Ureter (tissue), 1 donor: ENCODE results near the gene CHD2. TPM values are rescaled to one million over a fixed set of nuclear protein-coding genes. Genes with fewer than 3 reads are reported as not detected.
A peak's percentile ranks its signal among the peaks of the same experiment; 100 is the strongest.

Experiments used
- DNase-seq: peaks from one replicate; pipeline ENCODE4 v3.0.0-alpha.2; 2020; ENCODE audit warnings: low spot score
- total RNA-seq: library from RNA; stranded (reverse); gene quantifications from one replicate; pipeline ENCODE4 v1.2.4, GENCODE V29; 2023
- donor health status: DM: yes; HTN: yes; CAD: no.

CHD2 gene
- total RNA-seq, 1 donor from 2014 or later = 193 TPM

DNA sequence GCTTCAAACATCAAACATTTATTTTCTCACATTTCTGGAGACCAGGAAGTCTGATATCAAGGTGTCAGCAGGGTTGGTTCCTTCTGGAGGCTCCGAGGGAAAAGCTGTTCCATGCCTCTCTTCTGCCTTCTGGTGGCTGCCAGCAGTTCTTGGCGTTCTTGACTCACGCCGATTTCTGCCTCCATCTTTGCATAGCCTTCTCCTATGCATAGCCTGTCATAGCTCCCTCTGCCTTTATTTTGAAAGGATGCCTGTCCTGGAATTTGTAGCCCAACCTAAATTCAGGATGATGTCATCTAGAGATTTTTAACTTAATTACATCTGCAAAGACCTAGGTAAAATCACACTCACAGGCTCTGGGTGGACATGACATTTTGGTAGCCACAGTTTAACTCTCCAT, 118.5 kb downstream of the CHD2 start:
- DNase-seq = no peak

DNA sequence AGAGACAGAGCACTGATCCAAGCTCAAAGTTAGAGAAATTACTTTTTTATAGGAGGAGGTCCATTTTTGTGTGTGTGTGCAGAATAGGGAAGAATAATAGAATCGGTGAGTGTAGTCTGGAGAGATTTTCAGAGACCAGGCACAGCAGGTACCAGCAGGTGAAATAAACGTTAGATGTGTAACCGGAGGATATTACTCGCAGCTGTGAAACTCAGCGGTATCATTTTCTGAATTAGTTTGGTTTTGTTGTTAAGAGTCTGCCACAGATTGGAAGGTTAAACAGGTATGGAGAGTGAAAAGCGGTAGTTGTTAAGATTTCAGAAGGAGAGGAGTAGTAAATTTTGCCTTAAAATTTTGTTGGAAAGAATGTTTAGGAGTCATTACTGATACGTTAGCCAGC, 119.0 kb downstream of the CHD2 start:
- no peak for DNase-seq

- DNase-seq = no peak
Observed at GRCh38 chr15:93019971-93020370, 119.8 kb downstream of the CHD2 start.

DNA sequence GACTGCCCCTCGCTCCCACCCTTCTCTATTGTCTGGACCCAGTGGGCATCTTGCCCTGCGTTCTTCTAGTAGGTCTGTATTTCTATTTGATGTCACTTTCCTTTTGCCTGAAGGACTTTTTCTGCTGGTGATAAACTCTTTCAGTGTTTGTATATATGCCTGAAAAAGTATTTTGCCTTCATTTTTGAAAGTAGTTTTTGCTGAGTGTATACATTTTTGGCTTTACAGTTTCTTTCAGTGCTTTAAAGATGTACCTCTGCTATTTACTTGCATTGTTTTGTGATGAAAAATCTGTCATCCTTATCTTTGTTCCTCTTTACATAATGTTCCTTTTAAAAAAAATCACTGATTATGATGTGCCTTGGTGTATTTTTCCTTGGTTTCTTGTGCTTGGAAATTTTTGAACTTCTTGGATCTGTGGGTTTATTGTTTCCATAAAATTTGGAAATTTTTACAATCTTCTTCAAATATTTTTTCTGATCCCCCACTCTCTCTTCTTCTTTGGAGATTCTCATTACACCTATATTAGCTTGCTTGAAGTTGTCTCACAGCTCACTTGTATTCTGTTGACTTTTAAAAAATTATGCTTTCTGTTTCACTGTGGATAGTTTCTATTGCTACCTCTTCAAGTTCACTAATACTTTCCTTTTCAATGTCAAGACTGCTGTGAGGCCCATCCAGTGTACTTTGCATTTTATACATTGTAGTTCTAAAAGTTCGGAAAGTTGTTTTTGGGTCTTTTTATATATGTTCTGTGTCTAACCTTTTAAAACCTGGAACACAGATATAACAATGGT, 121.0 kb downstream of the CHD2 start:
- peak; percentile 22 for DNase-seq

- no peak for DNase-seq
Observed at GRCh38 chr15:93024293-93024692, 124.2 kb downstream of the CHD2 start.

GRCh38 chr15:93024716-93025624, 124.8 kb downstream of the CHD2 start:
- DNase-seq = no peak

DNA sequence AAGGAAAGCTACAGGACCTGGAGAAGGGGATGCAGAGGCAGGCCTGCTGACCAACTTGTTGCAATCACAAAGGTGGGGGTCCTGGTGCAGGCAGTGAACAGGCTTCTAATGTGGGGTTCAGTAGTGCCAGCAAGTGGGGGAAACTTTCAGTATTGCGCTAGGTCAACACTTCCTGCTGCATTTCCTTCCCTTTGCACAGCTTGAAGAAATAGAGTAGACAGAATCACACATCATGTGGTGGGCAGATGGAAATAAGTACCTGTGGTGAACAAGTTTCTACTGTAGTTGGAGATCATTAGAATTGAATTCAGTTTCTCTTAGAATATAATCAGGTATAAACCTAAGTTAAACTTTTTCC, 125.5 kb downstream of the CHD2 start:
- peak; percentile 39 for DNase-seq

DNA sequence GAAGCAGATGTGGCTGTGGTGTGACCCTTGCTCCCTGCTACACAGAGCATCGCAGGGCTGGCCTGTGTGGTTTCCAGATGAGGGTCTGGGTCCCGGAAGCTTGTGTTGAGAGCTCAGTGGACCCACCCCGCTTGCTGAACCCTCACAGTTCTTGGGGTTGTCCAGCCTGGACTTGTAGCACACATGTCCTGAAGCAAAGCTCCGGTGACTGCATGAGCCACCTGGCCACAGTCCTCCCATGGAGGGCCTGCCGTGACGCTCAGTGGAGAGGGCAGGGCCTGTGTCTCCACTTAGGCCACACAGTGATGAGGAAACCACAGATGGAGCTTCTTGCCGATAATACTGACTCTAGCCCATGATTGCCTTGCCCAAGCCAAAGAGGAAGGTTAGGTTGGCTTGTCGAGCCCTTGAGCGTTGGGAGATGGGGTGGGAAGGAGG, 126.3 kb downstream of the CHD2 start:
- DNase-seq = peak; percentile 40

- DNase-seq = peak; percentile 32
Observed at GRCh38 chr15:93027413-93027812, 127.3 kb downstream of the CHD2 start.

- peak; percentile 42 for DNase-seq
Observed at GRCh38 chr15:93028111-93028631, 128.0 kb downstream of the CHD2 start.

- peak; percentile 86 for DNase-seq
Observed at GRCh38 chr15:93028632-93029213, 128.6 kb downstream of the CHD2 start.

DNA sequence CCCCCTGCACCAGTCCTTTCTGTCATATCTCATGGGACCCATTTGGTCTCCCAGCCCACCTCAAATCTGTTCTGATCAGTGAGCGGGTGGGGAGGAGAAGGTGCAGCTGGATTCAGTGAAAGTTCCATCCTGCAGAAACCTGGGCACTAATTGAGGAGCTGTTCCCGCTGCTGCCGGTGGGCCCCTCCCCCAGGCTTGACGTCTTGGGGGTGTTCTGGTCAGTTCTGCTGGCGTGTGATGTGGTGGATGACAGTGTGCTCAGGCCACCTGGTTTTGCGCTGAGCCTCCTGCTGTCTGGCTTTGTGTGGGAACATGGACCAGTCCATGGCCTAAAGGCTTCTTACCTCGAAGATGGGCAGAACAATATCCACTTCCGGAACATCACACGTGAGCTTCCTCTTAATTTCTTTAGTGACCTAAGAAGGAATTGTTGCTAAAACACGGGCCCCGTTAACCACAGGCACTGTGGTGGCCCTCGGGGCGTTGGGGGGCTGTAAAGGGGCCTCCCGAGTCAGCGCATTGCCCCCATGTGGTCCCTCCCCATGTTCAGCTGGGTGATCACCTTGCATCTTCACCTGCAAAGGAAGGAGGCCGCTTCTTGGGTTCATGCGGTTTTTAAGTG, 129.2 kb downstream of the CHD2 start:
- DNase-seq = peak; percentile 43

- peak; percentile 44 for DNase-seq
Observed at GRCh38 chr15:93029836-93030429, 129.8 kb downstream of the CHD2 start.

DNA sequence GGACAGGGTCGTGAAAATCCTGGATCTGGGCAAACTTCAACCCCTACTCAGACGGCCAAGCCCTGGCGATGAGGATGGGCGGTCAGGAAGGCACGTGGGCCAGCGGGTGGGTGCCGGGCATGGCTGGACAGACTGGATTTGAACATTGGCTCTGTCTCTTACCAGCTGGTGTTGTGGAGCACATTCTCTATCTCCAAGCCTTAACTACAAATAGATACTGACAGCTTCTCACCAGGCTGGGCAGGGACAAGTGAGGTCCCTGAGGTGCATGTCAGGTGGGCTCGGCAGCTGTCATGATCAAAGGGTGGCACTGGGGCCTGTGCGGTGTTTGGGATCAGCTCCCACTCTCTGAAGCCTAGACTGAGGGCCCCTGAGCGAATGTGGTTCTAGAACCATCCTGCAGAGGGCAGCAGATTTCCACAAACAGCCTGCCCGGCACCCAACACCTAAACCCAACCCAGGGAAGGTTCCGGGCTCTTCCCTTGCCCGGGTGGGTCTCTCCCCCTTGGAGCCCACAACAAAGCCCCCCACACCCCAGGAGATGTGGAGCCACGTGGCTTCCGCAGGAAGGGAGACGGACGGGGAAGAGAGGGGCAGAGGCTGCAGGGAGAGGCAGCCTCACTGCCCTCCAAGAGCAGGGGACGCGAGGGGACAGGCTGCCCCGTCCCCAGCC, 130.4 kb downstream of the CHD2 start:
- DNase-seq = peak; percentile 73

- peak; percentile 42 for DNase-seq
Observed at GRCh38 chr15:93031103-93031464, 131.0 kb downstream of the CHD2 start.

DNA sequence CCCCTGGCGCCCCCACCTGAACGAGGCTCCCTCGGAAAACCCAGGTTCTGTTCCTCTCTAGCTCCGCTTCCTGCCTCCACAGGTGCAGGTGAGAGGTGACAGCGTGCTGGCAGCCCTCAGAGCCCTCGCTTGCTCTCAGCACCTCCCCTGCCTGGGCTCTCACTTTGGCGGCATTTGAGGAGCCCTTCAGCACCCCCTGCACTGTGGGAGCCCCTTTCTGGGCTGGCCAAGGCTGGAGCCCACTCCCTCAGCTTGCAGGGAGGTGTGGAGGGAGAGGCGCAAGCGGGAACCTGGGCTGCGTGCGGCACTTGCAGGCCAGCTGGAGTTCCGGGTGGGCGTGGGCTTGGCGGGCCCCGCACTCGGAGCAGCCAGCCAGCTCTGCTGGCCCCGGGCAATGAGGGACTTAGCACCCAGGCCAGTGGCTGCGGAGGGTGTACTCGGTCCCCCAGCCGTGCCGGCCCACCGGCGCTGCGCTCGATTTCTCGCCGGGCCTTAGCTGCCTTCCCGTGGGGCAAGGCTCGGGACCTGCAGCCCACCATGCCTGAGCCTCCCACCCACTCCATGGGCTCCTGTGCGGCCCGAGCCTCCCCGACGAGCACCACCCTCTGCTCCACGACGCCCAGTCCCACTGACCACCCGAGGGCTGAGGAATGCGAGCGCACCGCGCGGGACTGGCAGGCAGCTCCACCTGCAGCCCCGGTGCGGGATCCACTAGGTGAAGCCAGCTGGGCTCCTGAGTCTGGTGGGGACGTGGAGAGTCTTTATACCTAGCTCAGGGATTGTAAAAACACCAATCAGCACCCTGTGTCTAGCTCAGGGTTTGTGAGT, 131.6 kb downstream of the CHD2 start:
- DNase-seq = peak; percentile 38

DNA sequence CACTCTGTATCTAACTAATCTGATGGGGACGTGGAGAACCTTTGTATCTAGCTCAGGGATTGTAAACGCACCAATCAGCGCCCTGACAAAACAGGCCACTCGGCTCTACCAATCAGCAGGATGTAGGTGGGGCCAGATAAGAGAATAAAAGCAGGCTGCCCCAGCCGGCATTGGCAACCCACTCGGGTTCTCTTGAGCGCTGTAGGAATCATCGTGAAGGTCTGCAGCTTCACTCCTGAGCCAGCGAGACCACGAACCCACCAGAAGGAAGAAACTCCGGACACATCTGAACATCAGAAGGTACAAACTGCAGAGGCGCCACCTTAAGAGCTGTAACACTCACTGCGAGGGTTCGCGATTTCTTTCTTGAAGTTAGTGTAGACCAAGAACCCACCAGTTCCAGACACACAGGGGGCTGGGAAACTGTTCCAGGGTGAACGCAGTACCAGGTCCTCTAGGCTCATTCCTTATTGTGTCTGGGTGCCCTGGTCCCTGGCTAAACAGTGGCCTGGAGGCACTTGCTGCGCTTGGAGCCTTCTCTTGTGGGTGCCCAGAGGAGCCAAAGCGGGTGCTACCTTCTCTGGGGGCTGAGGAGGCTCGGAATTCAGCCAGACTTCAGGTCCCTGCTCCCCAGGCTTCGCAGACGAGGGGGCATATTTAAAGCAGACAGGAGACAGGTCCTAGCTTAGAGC, 132.5 kb downstream of the CHD2 start:
- DNase-seq = peak; percentile 26

DNA sequence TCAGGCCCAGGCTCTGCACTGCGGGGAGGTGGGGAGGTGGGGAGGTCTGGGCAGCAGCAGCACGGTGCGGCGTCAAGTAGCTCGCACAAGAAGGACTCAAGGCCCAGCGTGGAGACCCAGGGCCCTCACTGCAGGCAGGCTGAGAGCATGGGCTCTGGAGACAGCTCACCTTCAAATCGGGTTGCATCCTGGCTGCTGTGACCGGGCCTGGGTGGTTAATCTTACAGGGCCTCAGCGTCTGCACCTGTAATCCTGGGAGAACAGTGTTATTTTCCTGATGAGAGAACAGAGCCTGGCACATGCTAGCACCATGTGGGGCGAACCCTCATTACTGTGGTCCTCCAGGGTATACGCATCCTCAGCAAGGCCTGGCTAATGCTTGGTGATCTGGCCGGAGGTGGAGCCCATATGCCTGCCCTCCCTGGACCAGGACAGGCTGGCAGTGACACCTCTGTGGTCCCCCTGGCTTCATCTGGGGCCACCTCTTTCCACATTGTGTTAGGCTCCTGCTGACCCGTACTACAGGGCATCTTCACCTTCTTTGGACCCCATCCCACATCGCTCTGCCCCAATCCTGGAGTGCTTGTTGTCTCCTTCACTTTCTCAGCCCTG, 133.4 kb downstream of the CHD2 start:
- DNase-seq = peak; percentile 34

DNA sequence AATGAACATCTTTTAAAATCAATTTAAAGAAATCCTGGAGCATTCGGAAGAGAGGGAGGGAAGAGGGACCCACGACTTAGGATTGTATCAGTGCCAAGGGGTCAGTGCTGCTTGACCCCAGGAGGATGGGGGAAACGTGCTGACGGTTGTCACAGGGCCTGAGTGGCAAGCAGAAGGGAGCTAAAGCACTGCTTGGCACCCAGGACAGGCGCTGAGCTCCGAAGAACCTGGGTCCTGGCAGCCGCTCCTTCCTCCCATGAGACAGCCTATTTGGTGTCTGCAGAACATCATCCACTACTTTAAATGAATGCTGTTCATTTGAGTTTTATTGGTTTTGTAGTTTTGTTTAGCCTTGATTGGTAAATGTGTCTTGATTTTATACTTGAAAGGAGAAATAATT, 134.4 kb downstream of the CHD2 start:
- DNase-seq = no peak
